ENCODE results near the gene FSIP2.

- TF ChIP-seq POLR2AphosphoS5 (IDR thresholded peaks at IDR 0.05; ENCODE audit: low read depth, low read length) (no peak), POLR2A (IDR thresholded peaks at IDR 0.05; ENCODE audit: low read depth, low read length) (no peak)
These were observed 7.6 kb downstream of the FSIP2 start for GRCh38 chr2:185745864-185746859.
